ENCODE measurements around the gene PLPP1. TPM values are rescaled to one million over a fixed set of nuclear protein-coding genes. Genes with fewer than 3 reads are reported as not detected.

Gene PLPP1
- total and polyA plus RNA-seq, 2 of the 8 experiments (the other 6 are each of a cell fraction or from before 2014, with no cell fraction given): 43.7 to 91.3 TPM

- TF ChIP-seq CHD7 (IDR thresholded peaks at IDR 0.05; ENCODE audit: insufficient replicate concordance, low read length) (no peak), SIRT6 (IDR thresholded peaks at IDR 0.05; ENCODE audit: low read length) (no peak)
Observed at GRCh38 chr5:55509796-55510522, 24.8 kb downstream of the PLPP1 start (continued).

Measured in H1 (cell line).